K562 (cell line): ENCODE measurements around the gene OOSP2. TPM values are rescaled to one million over a fixed set of nuclear protein-coding genes. Genes with fewer than 3 reads are reported as not detected.
A peak's percentile ranks its signal among the peaks of the same experiment; 100 is the strongest.

Experiments used
- CEBPG ChIP-seq, 3 experiments: fragments of 200-800 bp in 1 of 3; sonication (Bioruptor generic) in 1 of 3; sonication (generic) in 1 of 3; formaldehyde crosslinking in 1 of 3; IDR thresholded peaks in 2 of 3; conservative IDR thresholded peaks in 1 of 3; 2 replicates each; pipeline versions ENCODE4 v1.6.1 to v1.8.0; 2016 to 2022; ENCODE audit warnings: missing compliant biosample characterization in 2 of 3, missing genetic modification characterization in 2 of 3, mild to moderate bottlenecking in 1 of 3, missing genetic modification reagents in 1 of 3
- DMBX1 ChIP-seq: fragments of 250-450 bp; sonication (Bioruptor Pico); IDR thresholded peaks from 2 replicates; pipeline ENCODE4 v1.8.0; 2022; ENCODE audit warnings: inconsistent platforms, mild to moderate bottlenecking, moderate library complexity, borderline replicate concordance
- GABPB2 ChIP-seq: fragments of 250-450 bp; sonication (Bioruptor Pico); conservative IDR thresholded peaks from 2 replicates; pipeline ENCODE4 v1.5.1; 2021; ENCODE audit warnings: mild to moderate bottlenecking
- HDAC3 ChIP-seq: fragments of 450-650 bp; IDR thresholded peaks from 2 replicates; pipeline ENCODE4 v1.6.1; 2018; ENCODE audit warnings: borderline replicate concordance, mild to moderate bottlenecking, moderate library complexity; ENCODE audit not compliant: partially characterized antibody
- JUN ChIP-seq, 2 experiments: sonication (generic) in 1 of 2; formaldehyde crosslinking in 1 of 2; IDR thresholded peaks; 2 replicates each; pipeline versions ENCODE4 v1.6.1 to v1.8.0; 2012 to 2022; ENCODE audit warnings: borderline replicate concordance in 2 of 2, mild to moderate bottlenecking in 2 of 2, improper control_type of control experiment in 1 of 2, low read depth in 1 of 2, low read length in 1 of 2, missing genetic modification reagents in 1 of 2
- JUND ChIP-seq, 2 experiments: IDR thresholded peaks; 2 replicates in 1 of 2; 3 replicates in 1 of 2; pipeline ENCODE4 v1.6.1; 2011; ENCODE audit warnings: borderline replicate concordance in 2 of 2, low read depth in 2 of 2, low read length in 2 of 2, improper control_type of control experiment in 1 of 2, missing biosample characterization in 1 of 2, missing genetic modification characterization in 1 of 2, missing genetic modification reagents in 1 of 2
- MLX ChIP-seq, 2 experiments: fragments of 450-650 bp in 1 of 2; sonication (generic) in 1 of 2; formaldehyde crosslinking; conservative IDR thresholded peaks; 2 replicates each; pipeline versions ENCODE4 v1.4.0 to v1.8.1; 2020 to 2022; ENCODE audit warnings: mild to moderate bottlenecking in 1 of 2, missing genetic modification reagents in 1 of 2
- NRF1 ChIP-seq, 2 experiments: fragments of 450-650 bp; IDR thresholded peaks in 1 of 2; conservative IDR thresholded peaks in 1 of 2; 2 replicates each; pipeline ENCODE4 v1.6.1; 2014; ENCODE audit warnings: mild to moderate bottlenecking in 2 of 2
- TAL1 ChIP-seq: fragments of 450-650 bp; IDR thresholded peaks from 2 replicates; pipeline ENCODE4 v1.6.1; 2016; ENCODE audit warnings: mild to moderate bottlenecking
- polyA plus RNA-seq, 8 experiments: library from polyadenylated mRNA; depleted of rRNA in 4 of 8; stranded (reverse) in 5 of 8; unstranded in 3 of 8; fragments of >200 nt; fragmentation: Nextera tagmentation in 2 of 8; fragmentation: Illumina TruSeq in 1 of 8; extraction: Ambion mirVana in 2 of 8; extraction: Trizol in 1 of 8; gene quantifications; 2 replicates each; pipeline versions ENCODE4 v1.2.1 to v1.2.3, GENCODE V29; 2011 to 2014; ENCODE audit warnings: inconsistent platforms in 1 of 8, missing spikeins in 1 of 8
- total RNA-seq, 7 experiments: library from RNA; depleted of rRNA in 6 of 7; stranded (reverse); fragments of >200 nt in 6 of 7; fragmentation: Illumina TruSeq in 2 of 7; extraction: Trizol in 2 of 7; gene quantifications; 2 replicates each; pipeline versions ENCODE4 v1.2.1 to v1.2.3, GENCODE V29; 2011 to 2021; ENCODE audit warnings: low replicate concordance in 1 of 7
- TF ChIP-seq, protein P1 (sequence below): fragments of 450-650 bp; IDR thresholded peaks from 2 replicates; pipeline ENCODE4 v1.6.1; 2016; ENCODE audit warnings: mild to moderate bottlenecking, moderate library complexity
- TF ChIP-seq, protein P2 (sequence below): sonication (generic); formaldehyde crosslinking; IDR thresholded peaks from 2 replicates; pipeline ENCODE4 v1.8.0; 2022; ENCODE audit warnings: mild to moderate bottlenecking, low read depth, missing genetic modification reagents

OOSP2 gene
- total and polyA plus RNA-seq, 9 of the 15 experiments (the other 6 are each of a cell fraction or from before 2014, with no cell fraction given) = 0.14 to 1.5 (median 0.32) TPM; not detected in 4

- TF ChIP-seq, protein P1, sequence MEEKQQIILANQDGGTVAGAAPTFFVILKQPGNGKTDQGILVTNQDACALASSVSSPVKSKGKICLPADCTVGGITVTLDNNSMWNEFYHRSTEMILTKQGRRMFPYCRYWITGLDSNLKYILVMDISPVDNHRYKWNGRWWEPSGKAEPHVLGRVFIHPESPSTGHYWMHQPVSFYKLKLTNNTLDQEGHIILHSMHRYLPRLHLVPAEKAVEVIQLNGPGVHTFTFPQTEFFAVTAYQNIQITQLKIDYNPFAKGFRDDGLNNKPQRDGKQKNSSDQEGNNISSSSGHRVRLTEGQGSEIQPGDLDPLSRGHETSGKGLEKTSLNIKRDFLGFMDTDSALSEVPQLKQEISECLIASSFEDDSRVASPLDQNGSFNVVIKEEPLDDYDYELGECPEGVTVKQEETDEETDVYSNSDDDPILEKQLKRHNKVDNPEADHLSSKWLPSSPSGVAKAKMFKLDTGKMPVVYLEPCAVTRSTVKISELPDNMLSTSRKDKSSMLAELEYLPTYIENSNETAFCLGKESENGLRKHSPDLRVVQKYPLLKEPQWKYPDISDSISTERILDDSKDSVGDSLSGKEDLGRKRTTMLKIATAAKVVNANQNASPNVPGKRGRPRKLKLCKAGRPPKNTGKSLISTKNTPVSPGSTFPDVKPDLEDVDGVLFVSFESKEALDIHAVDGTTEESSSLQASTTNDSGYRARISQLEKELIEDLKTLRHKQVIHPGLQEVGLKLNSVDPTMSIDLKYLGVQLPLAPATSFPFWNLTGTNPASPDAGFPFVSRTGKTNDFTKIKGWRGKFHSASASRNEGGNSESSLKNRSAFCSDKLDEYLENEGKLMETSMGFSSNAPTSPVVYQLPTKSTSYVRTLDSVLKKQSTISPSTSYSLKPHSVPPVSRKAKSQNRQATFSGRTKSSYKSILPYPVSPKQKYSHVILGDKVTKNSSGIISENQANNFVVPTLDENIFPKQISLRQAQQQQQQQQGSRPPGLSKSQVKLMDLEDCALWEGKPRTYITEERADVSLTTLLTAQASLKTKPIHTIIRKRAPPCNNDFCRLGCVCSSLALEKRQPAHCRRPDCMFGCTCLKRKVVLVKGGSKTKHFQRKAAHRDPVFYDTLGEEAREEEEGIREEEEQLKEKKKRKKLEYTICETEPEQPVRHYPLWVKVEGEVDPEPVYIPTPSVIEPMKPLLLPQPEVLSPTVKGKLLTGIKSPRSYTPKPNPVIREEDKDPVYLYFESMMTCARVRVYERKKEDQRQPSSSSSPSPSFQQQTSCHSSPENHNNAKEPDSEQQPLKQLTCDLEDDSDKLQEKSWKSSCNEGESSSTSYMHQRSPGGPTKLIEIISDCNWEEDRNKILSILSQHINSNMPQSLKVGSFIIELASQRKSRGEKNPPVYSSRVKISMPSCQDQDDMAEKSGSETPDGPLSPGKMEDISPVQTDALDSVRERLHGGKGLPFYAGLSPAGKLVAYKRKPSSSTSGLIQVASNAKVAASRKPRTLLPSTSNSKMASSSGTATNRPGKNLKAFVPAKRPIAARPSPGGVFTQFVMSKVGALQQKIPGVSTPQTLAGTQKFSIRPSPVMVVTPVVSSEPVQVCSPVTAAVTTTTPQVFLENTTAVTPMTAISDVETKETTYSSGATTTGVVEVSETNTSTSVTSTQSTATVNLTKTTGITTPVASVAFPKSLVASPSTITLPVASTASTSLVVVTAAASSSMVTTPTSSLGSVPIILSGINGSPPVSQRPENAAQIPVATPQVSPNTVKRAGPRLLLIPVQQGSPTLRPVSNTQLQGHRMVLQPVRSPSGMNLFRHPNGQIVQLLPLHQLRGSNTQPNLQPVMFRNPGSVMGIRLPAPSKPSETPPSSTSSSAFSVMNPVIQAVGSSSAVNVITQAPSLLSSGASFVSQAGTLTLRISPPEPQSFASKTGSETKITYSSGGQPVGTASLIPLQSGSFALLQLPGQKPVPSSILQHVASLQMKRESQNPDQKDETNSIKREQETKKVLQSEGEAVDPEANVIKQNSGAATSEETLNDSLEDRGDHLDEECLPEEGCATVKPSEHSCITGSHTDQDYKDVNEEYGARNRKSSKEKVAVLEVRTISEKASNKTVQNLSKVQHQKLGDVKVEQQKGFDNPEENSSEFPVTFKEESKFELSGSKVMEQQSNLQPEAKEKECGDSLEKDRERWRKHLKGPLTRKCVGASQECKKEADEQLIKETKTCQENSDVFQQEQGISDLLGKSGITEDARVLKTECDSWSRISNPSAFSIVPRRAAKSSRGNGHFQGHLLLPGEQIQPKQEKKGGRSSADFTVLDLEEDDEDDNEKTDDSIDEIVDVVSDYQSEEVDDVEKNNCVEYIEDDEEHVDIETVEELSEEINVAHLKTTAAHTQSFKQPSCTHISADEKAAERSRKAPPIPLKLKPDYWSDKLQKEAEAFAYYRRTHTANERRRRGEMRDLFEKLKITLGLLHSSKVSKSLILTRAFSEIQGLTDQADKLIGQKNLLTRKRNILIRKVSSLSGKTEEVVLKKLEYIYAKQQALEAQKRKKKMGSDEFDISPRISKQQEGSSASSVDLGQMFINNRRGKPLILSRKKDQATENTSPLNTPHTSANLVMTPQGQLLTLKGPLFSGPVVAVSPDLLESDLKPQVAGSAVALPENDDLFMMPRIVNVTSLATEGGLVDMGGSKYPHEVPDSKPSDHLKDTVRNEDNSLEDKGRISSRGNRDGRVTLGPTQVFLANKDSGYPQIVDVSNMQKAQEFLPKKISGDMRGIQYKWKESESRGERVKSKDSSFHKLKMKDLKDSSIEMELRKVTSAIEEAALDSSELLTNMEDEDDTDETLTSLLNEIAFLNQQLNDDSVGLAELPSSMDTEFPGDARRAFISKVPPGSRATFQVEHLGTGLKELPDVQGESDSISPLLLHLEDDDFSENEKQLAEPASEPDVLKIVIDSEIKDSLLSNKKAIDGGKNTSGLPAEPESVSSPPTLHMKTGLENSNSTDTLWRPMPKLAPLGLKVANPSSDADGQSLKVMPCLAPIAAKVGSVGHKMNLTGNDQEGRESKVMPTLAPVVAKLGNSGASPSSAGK = no peak
- no peak; the same call in 1 of the 2 replicates for TF ChIP-seq DMBX1 (CRISPR knock-in tag)
- TF ChIP-seq TAL1 = peak; percentile 71; the same call in 1 of the 2 replicates
- peak; percentile 92 for TF ChIP-seq CEBPG (CRISPR knock-in tag; IDR thresholded peaks at IDR 0.05)
- TF ChIP-seq CEBPG (tag; conservative IDR thresholded peaks at IDR 0.05 in 1 of 2, IDR thresholded peaks at IDR 0.05 in 1 of 2) = peak; percentile 80 to 87
- TF ChIP-seq, protein P2, sequence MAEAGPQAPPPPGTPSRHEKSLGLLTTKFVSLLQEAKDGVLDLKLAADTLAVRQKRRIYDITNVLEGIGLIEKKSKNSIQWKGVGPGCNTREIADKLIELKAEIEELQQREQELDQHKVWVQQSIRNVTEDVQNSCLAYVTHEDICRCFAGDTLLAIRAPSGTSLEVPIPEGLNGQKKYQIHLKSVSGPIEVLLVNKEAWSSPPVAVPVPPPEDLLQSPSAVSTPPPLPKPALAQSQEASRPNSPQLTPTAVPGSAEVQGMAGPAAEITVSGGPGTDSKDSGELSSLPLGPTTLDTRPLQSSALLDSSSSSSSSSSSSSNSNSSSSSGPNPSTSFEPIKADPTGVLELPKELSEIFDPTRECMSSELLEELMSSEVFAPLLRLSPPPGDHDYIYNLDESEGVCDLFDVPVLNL (CRISPR knock-in tag) = no peak
- peak; percentile 55 for TF ChIP-seq JUND (IDR thresholded peaks at IDR 0.05; ENCODE audit: borderline replicate concordance, low read depth, low read length)
- TF ChIP-seq JUND (tag; IDR thresholded peaks at IDR 0.05; ENCODE audit: borderline replicate concordance, low read depth, low read length) = no peak; the same call in 2 of the 3 replicates
- 0 out of 4 replicates have a peak, but pooled peaks of 1 of the 2 experiments have one; percentile 9 for TF ChIP-seq NRF1 (conservative IDR thresholded peaks at IDR 0.05 in 1 of 2, IDR thresholded peaks at IDR 0.05 in 1 of 2)
- peak; percentile 44 for TF ChIP-seq HDAC3
- no peak for TF ChIP-seq GABPB2 (CRISPR knock-in tag)
- no peak for TF ChIP-seq JUN (IDR thresholded peaks at IDR 0.05; ENCODE audit: borderline replicate concordance, low read depth, low read length)
- 0 out of 2 replicates have a peak, but pooled peaks have one; percentile 23 for TF ChIP-seq JUN (CRISPR knock-in tag; IDR thresholded peaks at IDR 0.05; ENCODE audit: borderline replicate concordance)
- no peak for TF ChIP-seq MLX (CRISPR knock-in tag; conservative IDR thresholded peaks at IDR 0.05)
Measured at GRCh38 chr11:60056349-60056969, 16.2 kb downstream of the OOSP2 start, which contains the start of gene MS4A3 (continued).
